SK-N-SH (cell line): ENCODE data around the gene TTC3.

Experiments
- CTCF ChIP-seq: fragments of 200-600 bp; sonication (generic); IDR thresholded peaks from 2 replicates; pipeline ENCODE4 v1.6.1; 2017; ENCODE audit warnings: antibody characterized with exemption, mild to moderate bottlenecking, moderate library complexity
- EP300 ChIP-seq, 2 experiments: IDR thresholded peaks; 2 replicates each; pipeline versions ENCODE4 v1.4.0 to v1.6.1; 2012; ENCODE audit warnings: borderline replicate concordance in 1 of 2, low read depth in 1 of 2, low read length in 1 of 2
- EZH2phosphoT487 ChIP-seq: fragments of 200-600 bp; sonication (generic); IDR thresholded peaks from 2 replicates; pipeline ENCODE4 v1.6.1; 2017; ENCODE audit warnings: low read depth, mixed run types, mild to moderate bottlenecking, antibody characterized with exemption, moderate library complexity, borderline replicate concordance
- GATA2 ChIP-seq: sonication (generic); formaldehyde crosslinking; IDR thresholded peaks from 2 replicates; pipeline ENCODE4 v1.5.0; 2020; ENCODE audit warnings: mild to moderate bottlenecking, missing genetic modification reagents
- MAX ChIP-seq: IDR thresholded peaks from 2 replicates; pipeline ENCODE4 v1.4.0; 2012; ENCODE audit warnings: low read depth
- POLR2AphosphoS5 ChIP-seq: IDR thresholded peaks from 2 replicates; pipeline ENCODE4 v1.6.1; 2012; ENCODE audit warnings: low read depth, low read length
- REST ChIP-seq: IDR thresholded peaks from 2 replicates; pipeline ENCODE4 v1.6.1; 2012; ENCODE audit warnings: mild to moderate bottlenecking, low read depth, low read length, moderate library complexity
- RFX5 ChIP-seq: IDR thresholded peaks from 2 replicates; pipeline ENCODE4 v1.6.1; 2012; ENCODE audit warnings: mild to moderate bottlenecking, improper control_type of control experiment, low read length
- RXRA ChIP-seq: IDR thresholded peaks from 2 replicates; pipeline ENCODE4 v1.4.0; 2012; ENCODE audit warnings: low read depth, mild to moderate bottlenecking, borderline replicate concordance
- SIN3A ChIP-seq: IDR thresholded peaks from 2 replicates; pipeline ENCODE4 v1.6.1; 2012; ENCODE audit warnings: low read depth, mild to moderate bottlenecking, low read length, moderate library complexity, borderline replicate concordance
- TAF1 ChIP-seq: IDR thresholded peaks from 2 replicates; pipeline ENCODE4 v1.6.1; 2012; ENCODE audit warnings: low read depth, mild to moderate bottlenecking, low read length, moderate library complexity, borderline replicate concordance
- TCF12 ChIP-seq: IDR thresholded peaks from 2 replicates; pipeline ENCODE4 v1.4.0; 2012
- TF ChIP-seq, protein P1 (sequence below): IDR thresholded peaks from 2 replicates; pipeline ENCODE4 v1.4.0; 2012; ENCODE audit warnings: low read depth, borderline replicate concordance

GRCh38 chr21:37119421-37120218 is 46.6 kb downstream of the TTC3 start:
- no peak for TF ChIP-seq CTCF
- no peak for TF ChIP-seq POLR2AphosphoS5
- TF ChIP-seq TAF1: no peak
- TF ChIP-seq GATA2 (CRISPR knock-in tag): no peak
- TF ChIP-seq, protein P1, sequence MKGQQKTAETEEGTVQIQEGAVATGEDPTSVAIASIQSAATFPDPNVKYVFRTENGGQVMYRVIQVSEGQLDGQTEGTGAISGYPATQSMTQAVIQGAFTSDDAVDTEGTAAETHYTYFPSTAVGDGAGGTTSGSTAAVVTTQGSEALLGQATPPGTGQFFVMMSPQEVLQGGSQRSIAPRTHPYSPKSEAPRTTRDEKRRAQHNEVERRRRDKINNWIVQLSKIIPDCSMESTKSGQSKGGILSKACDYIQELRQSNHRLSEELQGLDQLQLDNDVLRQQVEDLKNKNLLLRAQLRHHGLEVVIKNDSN: no peak
- TF ChIP-seq REST: no peak
- no peak for TF ChIP-seq RXRA
- no peak for TF ChIP-seq RFX5
- no peak for TF ChIP-seq EZH2phosphoT487
- no peak for TF ChIP-seq SIN3A
- no peak for TF ChIP-seq EP300 (IDR thresholded peaks at IDR 0.05; ENCODE audit: borderline replicate concordance in 1 of 2, low read depth in 1 of 2, low read length in 1 of 2)
- no peak for TF ChIP-seq TCF12
- TF ChIP-seq MAX: no peak
